ENCODE data around the gene PCSK9.
"Not testable (repeated sequence)": the region's sequence is repeated elsewhere in the genome, so short reads cannot be mapped to it uniquely, and the experiment has no call there.

PCSK9 gene

DNA sequence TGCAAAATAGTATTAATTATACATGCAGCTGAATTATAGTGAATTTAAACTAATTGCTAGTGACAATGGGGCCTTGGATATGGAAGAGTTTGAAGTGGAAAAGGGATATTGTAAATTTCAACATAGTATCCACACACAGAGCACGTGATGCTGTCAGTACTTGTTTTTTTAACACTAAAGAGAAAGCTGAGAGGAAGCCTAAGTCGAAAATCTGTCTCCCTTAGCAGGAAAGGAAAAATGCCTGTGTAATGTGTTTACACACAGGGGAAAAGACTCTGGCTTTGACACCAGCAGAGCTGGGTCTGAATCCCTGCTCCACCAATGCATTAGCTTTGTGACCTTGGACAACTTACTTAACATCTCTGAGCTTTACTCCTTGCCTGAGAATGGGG lies 42.6 kb downstream of the PCSK9 start:
- FAIRE-seq, result no peak

DNA sequence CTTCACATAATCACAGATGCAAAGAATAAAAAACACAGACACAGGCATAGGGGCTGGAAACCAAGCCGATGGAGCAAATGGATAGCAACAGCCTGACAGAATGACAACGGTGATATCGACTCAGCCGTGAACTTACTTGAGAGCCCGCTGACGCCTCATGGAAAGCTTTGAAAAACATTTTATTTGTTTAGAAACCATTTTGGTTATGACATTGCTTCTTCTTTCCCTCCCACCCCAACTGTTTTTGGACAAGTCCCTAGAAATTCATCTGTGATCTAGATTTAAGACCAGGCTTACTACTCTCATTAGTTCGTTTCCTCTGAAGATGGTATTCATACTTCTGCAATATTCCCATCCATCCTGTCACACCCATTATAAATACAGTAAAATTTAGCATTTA lies 44.9 kb downstream of the PCSK9 start:
- no peak for FAIRE-seq

DNA sequence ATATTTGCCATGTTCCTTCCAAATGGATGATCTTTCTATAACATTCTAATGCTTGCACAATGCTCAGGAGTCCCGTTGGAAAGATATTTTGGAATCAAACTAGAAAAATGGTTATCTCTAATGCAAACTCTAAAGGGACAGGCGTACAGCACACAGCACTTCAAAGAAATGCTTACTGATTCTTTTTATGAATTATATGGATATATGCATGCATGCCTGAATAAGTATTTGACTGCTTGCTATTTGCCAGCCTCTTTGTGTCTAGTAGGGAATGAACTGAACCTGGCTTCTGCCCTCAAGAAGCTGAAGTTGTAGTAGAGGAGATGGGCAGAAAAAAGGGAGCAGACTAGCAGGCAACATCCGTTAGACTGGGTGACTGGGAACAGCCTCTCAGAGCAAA lies 48.1 kb downstream of the PCSK9 start:
- FAIRE-seq, result no peak

DNA sequence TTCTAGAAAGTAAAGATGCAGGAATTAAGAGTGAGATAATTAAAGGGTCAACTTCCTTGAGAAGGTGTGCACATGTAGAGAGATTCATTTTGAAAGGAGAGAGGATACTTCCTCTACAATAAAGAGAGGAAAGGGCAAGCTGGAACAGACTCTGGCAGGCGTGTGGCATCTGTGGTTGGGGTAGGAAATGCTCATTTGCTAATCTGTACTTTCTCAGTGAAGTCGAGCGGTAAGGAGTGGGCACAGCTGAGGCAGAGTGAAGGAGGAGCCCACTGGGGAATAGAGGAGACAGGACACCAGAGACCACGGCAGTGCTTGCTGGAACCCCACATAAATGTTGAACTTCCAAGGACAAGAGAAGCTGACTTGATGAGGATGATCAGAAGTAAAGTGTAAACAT lies 49.1 kb downstream of the PCSK9 start:
- FAIRE-seq, result no peak

DNA sequence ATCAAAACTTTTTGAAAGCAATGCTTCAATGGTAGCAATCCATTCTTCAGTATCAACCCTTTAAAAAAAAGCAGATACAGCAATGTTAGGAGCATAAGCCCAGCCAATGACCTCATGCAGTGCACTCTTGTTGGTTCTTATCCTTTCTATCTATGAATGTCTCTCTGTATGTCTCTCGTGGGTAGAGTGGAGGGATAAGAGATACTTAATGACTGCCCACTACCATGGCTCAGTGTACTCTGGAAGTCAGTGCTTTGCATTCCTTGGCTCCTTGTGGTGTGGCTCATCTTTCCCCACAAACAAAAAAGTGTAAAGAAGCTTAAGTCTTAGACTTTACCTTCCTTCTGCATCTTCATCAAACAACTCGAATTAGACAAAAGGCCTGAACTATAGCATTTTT lies 50.3 kb downstream of the PCSK9 start:
- FAIRE-seq, result no peak

DNA sequence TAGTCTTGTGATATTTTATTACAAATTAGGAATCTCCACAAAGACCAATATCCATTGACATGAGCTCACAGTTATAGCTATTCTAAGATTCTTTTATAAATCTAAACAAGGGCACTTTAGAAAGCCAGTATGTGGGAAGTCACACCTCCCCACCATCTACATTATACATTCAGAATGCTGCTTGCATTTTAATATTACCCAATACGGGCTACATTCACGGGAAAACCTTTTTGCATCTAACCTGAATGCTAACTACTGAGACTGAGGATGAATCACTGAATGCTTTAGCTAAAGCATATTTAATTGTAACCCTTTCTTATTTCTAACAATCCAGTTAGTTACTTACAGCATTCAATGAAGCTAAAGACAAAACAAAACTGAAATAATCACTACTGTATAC lies 53.1 kb downstream of the PCSK9 start:
- no peak for FAIRE-seq

DNA sequence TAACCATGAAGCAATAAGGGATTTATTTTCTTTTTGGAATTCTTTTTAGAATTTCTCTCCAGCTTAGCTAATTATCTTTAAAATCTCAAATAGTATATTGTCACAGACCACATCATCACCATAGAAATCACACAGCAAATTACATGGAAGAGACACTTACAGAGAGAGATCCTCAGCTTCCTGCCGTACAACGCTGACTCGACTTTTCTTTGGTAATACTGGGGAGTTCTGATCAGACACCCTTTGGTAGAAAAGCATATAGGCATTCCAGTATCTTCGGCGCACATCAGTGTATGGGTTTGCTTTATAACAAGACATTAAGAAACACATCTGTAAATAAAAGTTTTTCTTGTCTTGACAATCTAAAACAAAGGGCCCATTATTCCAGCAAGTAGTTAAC lies 55.7 kb downstream of the PCSK9 start:
- FAIRE-seq, result no peak

DNA sequence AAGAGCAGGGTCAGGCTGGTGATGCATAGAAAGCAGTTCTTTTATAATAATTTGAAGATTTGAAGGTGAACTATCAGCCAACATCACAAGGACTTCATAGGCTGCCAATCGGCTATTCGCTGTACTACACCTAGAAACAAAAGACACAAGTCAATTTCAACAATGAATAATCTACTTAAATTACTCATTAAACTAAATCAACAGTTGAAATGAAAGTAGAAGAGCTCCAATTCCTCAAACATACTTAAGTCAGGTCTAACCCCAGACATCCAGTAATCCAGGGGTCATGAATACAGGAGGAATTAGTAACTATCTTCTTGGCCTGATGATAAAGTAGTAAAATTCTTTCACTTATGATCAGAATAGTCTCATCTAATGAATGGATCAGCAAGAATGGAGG lies 64.5 kb downstream of the PCSK9 start:
- no peak for FAIRE-seq

DNA sequence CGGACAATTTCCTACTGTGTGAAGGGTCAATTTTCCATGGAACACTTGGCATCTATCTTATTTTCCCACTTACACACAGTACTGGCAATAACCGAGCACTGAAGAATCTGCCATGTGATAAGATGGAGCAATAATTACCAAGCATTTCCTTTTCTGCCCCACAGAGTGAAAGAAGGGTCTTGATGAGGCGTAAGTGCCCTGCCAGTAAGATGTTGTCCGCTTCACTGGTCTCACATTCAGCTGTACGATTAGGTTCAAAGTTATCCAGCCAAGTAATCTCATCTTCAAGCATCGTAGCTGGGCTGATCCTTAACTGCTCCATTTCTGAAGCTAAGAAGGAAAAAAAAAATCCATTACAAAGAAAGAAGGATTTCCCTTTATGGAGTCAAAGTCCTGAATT lies 67.8 kb downstream of the PCSK9 start:
- FAIRE-seq, result no peak

DNA sequence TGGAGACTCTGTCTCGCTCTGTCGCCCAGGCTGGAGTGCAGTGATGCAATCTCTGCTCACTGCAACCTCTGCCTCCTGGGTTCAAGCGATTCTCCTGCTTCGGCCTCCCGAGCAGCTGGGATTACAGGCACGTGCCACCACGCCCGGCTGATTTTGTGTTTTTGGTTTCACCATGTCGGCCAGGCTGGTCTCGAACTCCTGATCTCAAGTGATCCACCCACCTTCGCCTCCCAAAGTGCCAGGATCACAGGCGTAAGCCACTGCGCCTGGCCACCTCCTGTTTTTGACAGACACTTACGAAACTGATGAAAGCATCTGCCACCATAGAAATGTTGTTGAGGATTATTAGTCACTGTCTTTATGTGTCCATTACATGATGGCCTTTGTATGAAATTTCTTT lies 69.7 kb downstream of the PCSK9 start:
- not testable (repeated sequence) for FAIRE-seq

All from A204.1 (cell line).